ENCODE results near the gene KAT6B. TPM values are rescaled to one million over a fixed set of nuclear protein-coding genes. Genes with fewer than 3 reads are reported as not detected.

The KAT6B gene
- total and polyA plus RNA-seq, 2 of the 8 experiments (the other 6 are each of a cell fraction or from before 2014, with no cell fraction given), result 7.3 to 30.8 TPM

DNA sequence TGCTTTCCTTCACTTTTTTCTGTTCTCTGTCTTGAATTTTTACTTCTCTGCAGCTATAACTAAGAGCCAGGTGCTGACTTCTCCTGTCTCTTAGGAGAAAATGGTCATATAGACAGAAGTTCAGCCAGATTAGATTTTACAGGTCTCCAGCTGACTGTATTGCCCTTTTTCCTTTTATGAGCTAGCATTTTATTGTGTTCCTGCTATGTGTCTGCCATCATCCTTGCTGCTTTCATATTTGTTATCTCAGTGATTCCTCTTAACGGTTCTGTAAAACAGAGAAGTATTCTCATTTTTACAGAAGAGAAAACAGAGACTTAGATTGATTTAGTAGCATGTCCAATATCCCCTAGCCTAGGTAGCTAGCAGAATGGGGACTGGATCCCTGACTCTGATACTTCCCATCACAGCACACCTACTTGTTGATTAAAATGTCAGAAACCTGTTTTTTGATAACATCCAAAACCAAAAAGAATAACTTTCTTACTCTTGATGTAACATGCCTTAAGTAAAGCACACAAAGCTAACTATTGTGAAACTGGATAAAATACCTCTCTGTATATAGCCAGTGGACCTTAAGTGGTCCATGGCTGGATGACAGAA lies 5.2 kb downstream of the KAT6B start:
- Histone ChIP-seq H3K23me2 (ENCODE audit: low read depth, low read length) (peaks cover 6% of the 10 kb centered on the region), H3K14ac (ENCODE audit: insufficient read length) (no peak overlapping the region), H3K9me3 (ENCODE audit: insufficient read depth in 2 of 2, low read depth in 1 of 2, low read length in 1 of 2) (no peaks in the 10 kb centered on the region), H3K18ac (ENCODE audit: extremely low read depth, low read length) (no peak overlapping the region), H2AK5ac (ENCODE audit: low read depth, low read length) (no peak overlapping the region), H4K91ac (replicated peaks; ENCODE audit: insufficient read length, low read length) (no peak overlapping the region), H3K23ac (ENCODE audit: insufficient read length) (no peak overlapping the region), H2BK15ac (ENCODE audit: low read length) (no peak overlapping the region), H3K56ac (replicated peaks; ENCODE audit: insufficient read length, low read depth, low read length) (no peak overlapping the region), H2BK12ac (ENCODE audit: low read depth, low read length) (no peak overlapping the region), H2BK5ac (ENCODE audit: low read depth, low read length) (no peak overlapping the region), H3K36me3 (ENCODE audit: control insufficient read depth in 2 of 4, insufficient read depth in 4 of 4, low read length in 3 of 4) (0 out of 8 replicates have a peak, but pooled peaks cover 0 to 4% (median 0%) of the 10 kb centered on the region in 4 experiments), H3K79me2 (ENCODE audit: control insufficient read depth in 1 of 2, insufficient read depth in 2 of 2, low read length in 2 of 2) (peaks cover 6 to 76% of the 10 kb centered on the region in 2 experiments), H3K4me2 (ENCODE audit: insufficient read depth in 1 of 2, low read depth in 2 of 2, low read length in 2 of 2) (no peak overlapping the region), H3K4me1 (replicated peaks in 1 of 4; ENCODE audit: control insufficient read depth in 3 of 4, insufficient read depth in 4 of 4, low read length in 3 of 4) (peaks cover 0 to 2% (median 0%) of the 10 kb centered on the region in 4 experiments; a peak in 3 of 7 replicates), H2BK20ac (ENCODE audit: low read length) (no peak overlapping the region), H2BK120ac (replicated peaks; ENCODE audit: low read depth, low read length) (no peak overlapping the region), H4K20me1 (replicated peaks in 1 of 2; ENCODE audit: control insufficient read depth in 1 of 2, insufficient read depth in 2 of 2, low read length in 2 of 2) (no peaks in the 10 kb centered on the region), H3K27ac (ENCODE audit: low read depth, low read length) (no peak overlapping the region), H3K4me3 (ENCODE audit: extremely low read depth in 1 of 4, insufficient read depth in 2 of 4, low read depth in 3 of 4, low read length in 4 of 4) (no peak overlapping the region), H2AFZ (ENCODE audit: low read length) (no peak overlapping the region), H3K9ac (replicated peaks in 1 of 4; ENCODE audit: extremely low read depth in 1 of 4, low read depth in 3 of 4, low read length in 3 of 4) (no peak overlapping the region), H3K79me1 (ENCODE audit: low read depth, low read length) (peaks cover 6% of the 10 kb centered on the region), H3K27me3 (replicated peaks in 1 of 4; ENCODE audit: control insufficient read depth in 3 of 4, extremely low read depth in 1 of 4, insufficient read depth in 3 of 4, low read length in 3 of 4) (no peaks in the 10 kb centered on the region), H4K5ac (ENCODE audit: insufficient read length, low read depth, low read length) (no peak overlapping the region), H4K8ac (ENCODE audit: extremely low read depth, insufficient read depth, low read length) (no peak overlapping the region), H3K4ac (replicated peaks; ENCODE audit: insufficient read length, low read depth, low read length) (no peak overlapping the region)
- WGBS, 2 experiments (ENCODE audit: extremely low coverage in 1 of 2, insufficient coverage in 1 of 2, insufficient read length in 1 of 2, insufficient replicate concordance in 2 of 2, low coverage in 1 of 2, low lambda C conversion rate in 2 of 2, missing lambda C conversion rate in 1 of 2), result 88% methylated on average over 1 of the region's 1 CpG; no CpG with 5 or more reads in 1 of the 2 experiments
- DNase-seq (ENCODE audit: low read depth in 1 of 2, low spot score in 2 of 2), result no peak
- ChIA-PET CTCF (ENCODE audit: partially characterized antibody) (interaction anchor here (0.8 to 1.4 kb wide), 2 partner anchors 29 to 190 kb away, joined by 3 to 4 read pairs; no protein-coding TSS in a partner anchor), POLR2A (ENCODE audit: partially characterized antibody) (interaction anchor here (0.6 kb wide), 1 partner anchor 66 kb away, joined by 3 read pairs; no protein-coding TSS in a partner anchor)
- no peak for TF ChIP-seq SP4 (IDR thresholded peaks at IDR 0.05; ENCODE audit: low read length)
- no peak for TF ChIP-seq CREB1 (IDR thresholded peaks at IDR 0.05)
- no peak for TF ChIP-seq YY1 (IDR thresholded peaks at IDR 0.05; ENCODE audit: low read depth, low read length)
- TF ChIP-seq POU5F1 (IDR thresholded peaks at IDR 0.05; ENCODE audit: low read depth, low read length), result no peak
- TF ChIP-seq SAP30 (IDR thresholded peaks at IDR 0.05; ENCODE audit: insufficient read depth, insufficient replicate concordance, low read length), result no peak
- no peak for TF ChIP-seq TCF12 (IDR thresholded peaks at IDR 0.05; ENCODE audit: low read depth, low read length)
- TF ChIP-seq HDAC2 (IDR thresholded peaks at IDR 0.05; ENCODE audit: borderline replicate concordance in 1 of 2, low read depth in 2 of 2, low read length in 2 of 2), result no peak
- TF ChIP-seq CEBPB (IDR thresholded peaks at IDR 0.05; ENCODE audit: low read depth, low read length), result no peak
- TF ChIP-seq POLR2AphosphoS5 (IDR thresholded peaks at IDR 0.05; ENCODE audit: low read depth, low read length), result no peak
- TF ChIP-seq TAF7 (optimal IDR thresholded peaks at IDR 0.05; ENCODE audit: borderline replicate concordance, low read depth, low read length), result no peak
- TF ChIP-seq JUN (IDR thresholded peaks at IDR 0.05; ENCODE audit: low read depth, low read length), result no peak
- no peak for TF ChIP-seq SIX5 (IDR thresholded peaks at IDR 0.05; ENCODE audit: low read depth, low read length)
- no peak for TF ChIP-seq SP1 (IDR thresholded peaks at IDR 0.05; ENCODE audit: low read depth, low read length)
- FAIRE-seq, result no peak

Data from H1 (cell line).